NCI-H524 treated with DMSO at 0.1 percent for 48 hours (cell line): ENCODE data around the gene GNAZ.

ENCODE experiments used
- DNase-seq: peaks from one replicate; lab custom pipeline; 2025; lab: John Stamatoyannopoulos, UW

The GNAZ gene

DNA sequence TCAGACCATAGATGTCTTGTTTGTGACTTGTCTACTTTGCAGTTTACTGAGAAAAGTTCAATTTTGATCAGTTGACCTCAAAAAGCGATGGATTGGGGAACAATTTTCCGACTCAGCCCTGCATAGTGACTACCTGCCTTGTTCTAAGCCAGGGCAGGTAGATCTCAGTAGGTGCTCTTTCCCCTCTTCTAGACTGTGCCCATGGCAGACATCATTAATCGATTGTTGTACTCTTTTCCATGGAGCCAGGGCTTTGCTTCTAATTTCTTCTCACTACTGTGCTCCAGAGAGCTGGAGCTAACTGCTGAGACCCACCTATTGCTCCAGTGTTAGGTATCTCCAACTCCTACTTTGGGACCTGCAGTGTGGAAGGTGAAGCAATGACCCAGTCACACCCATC is 84.8 kb downstream of the GNAZ start:
- DNase-seq: no peak

- DNase-seq: no peak
Observed at GRCh38 chr22:23155831-23156230, 85.5 kb downstream of the GNAZ start.

DNA sequence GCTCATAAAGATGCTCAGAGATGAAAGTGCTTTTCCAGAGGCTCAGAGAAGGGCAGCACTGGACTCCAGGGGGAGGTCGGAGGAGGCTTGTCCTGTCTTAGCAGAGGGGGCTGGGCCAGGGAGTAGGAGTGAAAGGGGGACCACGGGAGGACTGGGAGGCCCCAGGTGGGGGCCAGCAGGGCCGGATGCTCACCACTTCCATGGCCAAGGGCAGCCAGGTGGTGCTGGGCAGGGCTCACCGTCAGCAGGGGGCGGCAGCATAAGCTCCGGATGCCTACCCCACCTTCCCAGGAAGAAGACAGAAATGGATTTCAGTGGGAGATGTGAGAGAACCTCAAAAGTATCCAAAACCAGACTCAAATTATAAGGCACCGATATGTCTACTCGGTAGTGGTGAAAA is 86.0 kb downstream of the GNAZ start:
- no peak for DNase-seq

DNA sequence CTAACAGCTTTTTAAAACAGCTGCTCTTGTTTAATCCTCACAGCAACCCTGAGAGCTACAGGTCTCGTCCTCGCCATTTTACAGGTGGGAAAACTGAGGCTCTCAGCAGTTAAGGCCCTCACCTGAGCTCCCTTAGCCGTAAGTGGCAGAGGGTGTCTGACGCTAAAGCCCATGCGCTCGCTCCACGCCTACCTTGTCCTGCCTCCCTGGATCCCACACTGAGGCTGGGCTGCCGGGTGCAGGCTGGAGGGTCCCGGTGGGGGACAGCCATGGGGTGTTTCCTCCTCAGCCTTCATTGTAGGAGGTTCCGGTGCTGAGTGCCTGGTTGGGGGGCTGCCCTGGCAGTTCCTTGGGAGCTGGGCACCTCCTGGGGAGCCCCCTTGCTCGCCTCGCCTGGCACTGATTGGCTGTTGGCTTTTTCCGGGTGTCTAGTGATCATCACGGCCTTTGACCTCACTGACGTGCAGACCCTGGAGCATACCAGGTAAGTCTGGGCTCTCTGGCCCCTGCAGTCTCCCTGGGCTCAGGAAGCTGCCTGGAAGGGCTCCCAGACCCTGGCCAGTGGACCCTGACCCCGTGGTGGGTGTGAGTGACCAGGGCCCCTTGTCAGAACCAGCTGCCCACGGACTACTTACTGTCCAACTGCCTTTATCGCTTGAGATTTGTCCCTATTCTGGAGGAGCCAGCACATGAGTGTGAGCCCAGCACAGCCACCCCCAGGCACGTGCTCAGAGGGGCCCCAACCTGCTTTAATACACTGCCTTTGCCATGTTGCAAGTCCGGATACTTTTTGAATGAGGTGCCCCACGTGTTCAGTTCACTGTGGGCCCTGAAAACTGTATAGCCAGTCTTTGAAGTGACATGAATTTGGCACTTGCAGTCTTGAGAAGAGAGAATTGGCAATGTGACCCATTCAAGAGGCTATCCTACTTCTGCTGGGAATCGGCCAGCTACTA is 87.5 kb downstream of the GNAZ start:
- no peak for DNase-seq

GRCh38 chr22:23158516-23159290 is 88.4 kb downstream of the GNAZ start:
- DNase-seq: no peak

- DNase-seq: no peak
Observed at GRCh38 chr22:23159291-23159630, 88.9 kb downstream of the GNAZ start.

GRCh38 chr22:23161029-23161428 is 90.7 kb downstream of the GNAZ start:
- no peak for DNase-seq

DNA sequence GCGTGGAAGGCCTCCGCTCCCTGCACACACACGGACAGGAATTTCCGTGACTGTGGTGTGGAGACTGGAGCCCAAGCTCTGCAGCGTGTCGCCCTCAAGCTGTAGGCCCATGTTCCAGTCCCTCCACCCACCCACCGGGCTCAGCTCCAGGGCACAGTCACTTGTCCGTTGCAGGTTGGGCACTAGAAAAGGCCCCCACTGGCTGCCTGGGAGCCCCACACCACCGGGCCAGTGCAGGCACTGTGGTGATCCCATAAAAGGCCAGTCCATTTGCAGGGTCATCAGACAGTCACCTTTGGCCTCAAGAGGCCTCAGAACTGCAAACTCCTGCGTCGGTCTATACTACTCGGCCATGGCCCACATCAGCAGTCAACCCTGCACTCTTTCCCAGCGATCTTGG is 91.3 kb downstream of the GNAZ start:
- DNase-seq: no peak

- DNase-seq: no peak
Observed at GRCh38 chr22:23163665-23164064, 93.3 kb downstream of the GNAZ start.

GRCh38 chr22:23164091-23164490 is 93.8 kb downstream of the GNAZ start:
- no peak for DNase-seq

GRCh38 chr22:23166042-23166831 is 95.9 kb downstream of the GNAZ start:
- no peak for DNase-seq

GRCh38 chr22:23166841-23167616 is 96.7 kb downstream of the GNAZ start:
- no peak for DNase-seq

- peak; percentile 78 for DNase-seq
Observed at GRCh38 chr22:23168391-23169042, 98.2 kb downstream of the GNAZ start.

DNA sequence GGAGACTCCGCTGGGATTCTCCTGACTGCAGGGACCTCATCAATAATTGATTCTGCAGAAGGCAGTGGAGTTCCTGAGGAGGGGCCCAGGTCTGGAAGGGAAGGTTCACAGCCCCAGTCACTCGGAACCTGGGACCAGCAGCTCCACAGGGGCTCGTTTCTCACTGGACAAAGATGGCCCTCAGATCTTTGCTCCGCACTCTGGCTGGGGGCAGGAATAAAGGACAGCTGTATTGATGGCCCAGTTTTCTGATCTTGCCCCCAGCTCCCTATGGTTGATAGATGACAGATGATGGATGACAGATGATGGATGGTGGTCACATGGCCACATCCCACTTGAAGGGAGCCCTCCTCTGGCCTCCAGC is 98.7 kb downstream of the GNAZ start:
- DNase-seq: no peak
